H9 (cell line): Measurements from ENCODE around the gene FARS2. TPM values are rescaled to one million over a fixed set of nuclear protein-coding genes. Genes with fewer than 3 reads are reported as not detected.
A peak's percentile ranks its signal among the peaks of the same experiment; 100 is the strongest.

Experiments used
- DNase-seq: peaks from one replicate; pipeline ENCODE4 v3.0.0-alpha.2; 2017
- H2AFZ ChIP-seq: one replicate; pipeline ENCODE4 v1.6.1; 2013; ENCODE audit warnings: mild to moderate bottlenecking, low read length, control low read depth, moderate library complexity
- H2AK5ac ChIP-seq: 2 replicates; pipeline ENCODE4 v1.6.1; 2013; ENCODE audit warnings: low read length, control low read depth, mixed read lengths; ENCODE audit not compliant: insufficient read length
- H2BK120ac ChIP-seq: one replicate; pipeline ENCODE4 v1.6.1; 2013; ENCODE audit warnings: low read depth, mild to moderate bottlenecking, low read length, control low read depth, inconsistent platforms; ENCODE audit not compliant: poor library complexity, severe bottlenecking
- H2BK12ac ChIP-seq: 2 replicates; pipeline ENCODE4 v1.6.1; 2013; ENCODE audit warnings: low read length, control low read depth, mixed read lengths, low read depth; ENCODE audit not compliant: insufficient read length
- H2BK15ac ChIP-seq: 2 replicates; pipeline ENCODE4 v1.6.1; 2013; ENCODE audit warnings: low read depth, low read length, control low read depth
- H2BK20ac ChIP-seq: one replicate; pipeline ENCODE4 v1.6.1; 2013; ENCODE audit warnings: low read depth, mild to moderate bottlenecking, low read length, control low read depth, inconsistent platforms; ENCODE audit not compliant: poor library complexity, severe bottlenecking
- H2BK5ac ChIP-seq: 2 replicates; pipeline ENCODE4 v1.6.1; 2013; ENCODE audit warnings: low read length, control low read depth, mixed read lengths; ENCODE audit not compliant: insufficient read length
- H3K14ac ChIP-seq: 2 replicates; pipeline ENCODE4 v1.6.1; 2013; ENCODE audit warnings: low read length, control low read depth; ENCODE audit not compliant: insufficient read depth
- H3K18ac ChIP-seq: 2 replicates; pipeline ENCODE4 v1.6.1; 2013; ENCODE audit warnings: low read depth, mild to moderate bottlenecking, mixed read lengths, low read length, control low read depth; ENCODE audit not compliant: insufficient read length
- H3K23ac ChIP-seq: 2 replicates; pipeline ENCODE4 v1.6.1; 2013; ENCODE audit warnings: low read length, control low read depth, mixed read lengths, low read depth; ENCODE audit not compliant: insufficient read length
- H3K23me2 ChIP-seq: 2 replicates; pipeline ENCODE4 v1.6.1; 2013; ENCODE audit warnings: low read depth, mild to moderate bottlenecking, mixed read lengths, low read length, control low read depth; ENCODE audit not compliant: insufficient read length, poor library complexity, severe bottlenecking
- H3K27ac ChIP-seq: 2 replicates; pipeline ENCODE4 v1.5.1; 2013; ENCODE audit warnings: low read length, control low read depth, mixed read lengths, low read depth; ENCODE audit not compliant: insufficient read length
- H3K27me3 ChIP-seq: 2 replicates; pipeline ENCODE4 v1.6.1; 2013; ENCODE audit warnings: low read length, control low read depth, inconsistent platforms; ENCODE audit not compliant: insufficient read depth
- H3K4ac ChIP-seq: 2 replicates; pipeline ENCODE4 v1.6.1; 2013; ENCODE audit warnings: low read depth, mild to moderate bottlenecking, control low read depth, inconsistent platforms, low read length, moderate library complexity
- H3K4me1 ChIP-seq: 2 replicates; pipeline ENCODE4 v1.6.1; 2013; ENCODE audit warnings: low read length, control low read depth, inconsistent platforms; ENCODE audit not compliant: insufficient read depth
- H3K4me2 ChIP-seq: 2 replicates; pipeline ENCODE4 v1.6.1; 2013; ENCODE audit warnings: low read length, control low read depth, mixed read lengths; ENCODE audit not compliant: insufficient read length, insufficient read depth
- H3K56ac ChIP-seq: 2 replicates; pipeline ENCODE4 v1.6.1; 2013; ENCODE audit warnings: low read depth, mild to moderate bottlenecking, mixed read lengths, low read length, control low read depth; ENCODE audit not compliant: insufficient read length
- H3K79me1 ChIP-seq: 2 replicates; pipeline ENCODE4 v1.6.1; 2013; ENCODE audit warnings: low read depth, mild to moderate bottlenecking, moderate library complexity, low read length, control low read depth, inconsistent platforms; ENCODE audit not compliant: insufficient read depth, poor library complexity, severe bottlenecking
- H3K79me2 ChIP-seq: 2 replicates; pipeline ENCODE4 v1.6.1; 2013; ENCODE audit warnings: low read length, control low read depth, inconsistent platforms; ENCODE audit not compliant: insufficient read depth
- H3K9ac ChIP-seq: 2 replicates; pipeline ENCODE4 v1.6.1; 2013; ENCODE audit warnings: low read length, control low read depth, mixed read lengths; ENCODE audit not compliant: insufficient read length; ENCODE audit errors: extremely low read depth
- H3K9me3 ChIP-seq: one replicate; pipeline ENCODE4 v1.6.1; 2013; ENCODE audit warnings: low read depth, low read length, inconsistent platforms; ENCODE audit not compliant: control insufficient read depth
- H3T11ph ChIP-seq: one replicate; pipeline ENCODE4 v1.6.1; 2013; ENCODE audit warnings: mild to moderate bottlenecking, low read length, control low read depth, inconsistent platforms
- H4K20me1 ChIP-seq: one replicate; pipeline ENCODE4 v1.6.1; 2013; ENCODE audit not compliant: control insufficient read depth, insufficient read length, insufficient read depth
- H4K5ac ChIP-seq: 2 replicates; pipeline ENCODE4 v1.6.1; 2013; ENCODE audit warnings: low read depth, mild to moderate bottlenecking, mixed read lengths, low read length, control low read depth; ENCODE audit not compliant: insufficient read length
- H4K8ac ChIP-seq: replicated peaks from 2 replicates; pipeline ENCODE4 v1.6.1; 2013; ENCODE audit warnings: low read length, control low read depth, mixed read lengths, low read depth; ENCODE audit not compliant: insufficient read length
- H4K91ac ChIP-seq: 2 replicates; pipeline ENCODE4 v1.6.1; 2013; ENCODE audit warnings: low read depth, mild to moderate bottlenecking, moderate library complexity, mixed read lengths, low read length, control low read depth; ENCODE audit not compliant: insufficient read length
- H3K27ac Mint-ChIP-seq, 3 experiments: 2 replicates in 2 of 3; 3 replicates in 1 of 3; pipeline ENCODE4 v1.8.0; 2020 to 2021; ENCODE audit warnings: mixed read lengths in 3 of 3, mild to moderate bottlenecking in 1 of 3, moderate library complexity in 1 of 3
- H3K27me3 Mint-ChIP-seq: 2 replicates; pipeline ENCODE4 v1.8.0; 2021; ENCODE audit warnings: low read depth, mild to moderate bottlenecking, moderate library complexity, mixed read lengths
- H3K36me3 Mint-ChIP-seq, 3 experiments: 2 replicates in 2 of 3; 3 replicates in 1 of 3; pipeline ENCODE4 v1.8.0; 2020 to 2021; ENCODE audit warnings: low read depth in 3 of 3, mixed read lengths in 3 of 3; ENCODE audit not compliant: insufficient read depth in 1 of 3
- H3K4me1 Mint-ChIP-seq, 2 experiments: 2 replicates each; pipeline ENCODE4 v1.8.0; 2020; ENCODE audit warnings: mixed read lengths in 2 of 2
- H3K4me3 Mint-ChIP-seq, 2 experiments: 2 replicates in 1 of 2; 3 replicates in 1 of 2; pipeline ENCODE4 v1.8.0; 2020 to 2021; ENCODE audit warnings: mild to moderate bottlenecking in 2 of 2, mixed read lengths in 2 of 2, moderate library complexity in 1 of 2
- H3K9me3 Mint-ChIP-seq, 2 experiments: 2 replicates in 1 of 2; 3 replicates in 1 of 2; pipeline ENCODE4 v1.8.0; 2020; ENCODE audit warnings: mild to moderate bottlenecking in 2 of 2, mixed read lengths in 2 of 2, moderate library complexity in 1 of 2
- WGBS: extraction: QIAGEN DNeasy Blood & Tissue Kit; methylation state at CpG from one replicate; pipeline ENCODE4 v1.1.7; 2013; ENCODE audit warnings: missing lambda C conversion rate, low lambda C conversion rate, mixed read lengths; ENCODE audit not compliant: insufficient read length; ENCODE audit errors: extremely low coverage; 5-methylcytosine and 5-hydroxymethylcytosine counted together
- total RNA-seq: library from RNA; stranded (reverse); gene quantifications from 2 replicates; pipeline ENCODE4 v1.2.1, GENCODE V29; 2021
- TF ChIP-seq, protein P1 (sequence below): fragments of 200-600 bp; sonication (generic); conservative IDR thresholded peaks from 3 replicates; pipeline ENCODE4 v1.8.0; 2021; ENCODE audit warnings: antibody characterized with exemption, mild to moderate bottlenecking

Gene FARS2
- total RNA-seq, 1 experiment from 2014 or later = 8.5 TPM

DNA sequence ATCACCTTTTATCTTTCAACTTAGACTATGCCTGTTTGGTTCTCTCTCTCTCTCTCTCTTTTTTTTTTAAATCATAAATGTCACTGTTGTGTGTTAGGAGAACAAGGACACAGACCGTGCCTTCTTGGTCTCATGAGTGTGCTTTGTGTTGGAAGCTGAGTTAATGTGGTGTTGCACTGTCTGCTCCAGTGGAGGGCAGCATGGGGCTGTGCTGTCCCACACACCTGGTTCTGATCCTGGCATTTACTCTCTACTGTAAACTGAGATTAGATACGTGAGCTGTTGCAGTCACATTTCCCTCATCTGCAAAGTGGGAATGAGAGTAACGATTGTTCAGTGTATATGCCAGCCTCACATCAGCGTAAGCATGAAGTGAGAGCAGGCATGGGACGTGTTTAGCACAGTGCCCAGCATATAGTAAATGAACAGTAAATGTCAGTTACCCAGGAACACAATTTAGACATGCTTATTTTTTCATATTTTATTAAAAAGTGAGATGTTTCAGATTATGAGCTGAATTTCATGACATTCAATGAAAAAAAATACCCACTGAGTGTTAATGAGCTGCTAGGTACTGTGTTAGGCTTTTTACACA, 161.1 kb downstream of the FARS2 start:
- Histone ChIP-seq H3K79me1 (no peaks in the 10 kb centered on the region), H3K23me2 (no peaks in the 10 kb centered on the region), H3K23ac (no peak overlapping the region), H2BK12ac (no peak overlapping the region), H3K9me3 (no peaks in the 10 kb centered on the region), H3K27ac (no peak overlapping the region), H3K56ac (no peak overlapping the region), H2AK5ac (no peak overlapping the region), H3K18ac (no peak overlapping the region), H3T11ph (no peak overlapping the region), H3K79me2 (no peaks in the 10 kb centered on the region), H2BK20ac (no peak overlapping the region), H2AFZ (no peak overlapping the region), H4K20me1 (no peaks in the 10 kb centered on the region), H3K4me2 (no peak overlapping the region), H3K9ac (no peak overlapping the region), H3K14ac (no peak overlapping the region), H2BK5ac (no peak overlapping the region), H2BK120ac (no peak overlapping the region), H3K4ac (no peak overlapping the region), H4K91ac (no peak overlapping the region), H3K4me1 (no peaks in the 10 kb centered on the region), H2BK15ac (no peak overlapping the region), H4K5ac (no peak overlapping the region), H4K8ac (no peak overlapping the region), H3K27me3 (no peaks in the 10 kb centered on the region)
- WGBS = no CpG with 5 or more reads among the region's 5 CpGs
- Mint-ChIP-seq H3K4me1 (peaks cover 4 to 7% of the 10 kb centered on the region in 2 experiments; a peak in 2 of 4 replicates), H3K9me3 (peaks cover 5 to 9% of the 10 kb centered on the region in 2 experiments; a peak in 4 of 5 replicates), H3K27ac (no peak overlapping the region), H3K4me3 (no peak overlapping the region), H3K27me3 (no peaks in the 10 kb centered on the region; the same call in 1 of the 2 replicates), H3K36me3 (peaks cover 2 to 8% (median 6%) of the 10 kb centered on the region in 3 experiments; a peak in 6 of 7 replicates)
- DNase-seq = peak; percentile 71
- TF ChIP-seq, protein P1, sequence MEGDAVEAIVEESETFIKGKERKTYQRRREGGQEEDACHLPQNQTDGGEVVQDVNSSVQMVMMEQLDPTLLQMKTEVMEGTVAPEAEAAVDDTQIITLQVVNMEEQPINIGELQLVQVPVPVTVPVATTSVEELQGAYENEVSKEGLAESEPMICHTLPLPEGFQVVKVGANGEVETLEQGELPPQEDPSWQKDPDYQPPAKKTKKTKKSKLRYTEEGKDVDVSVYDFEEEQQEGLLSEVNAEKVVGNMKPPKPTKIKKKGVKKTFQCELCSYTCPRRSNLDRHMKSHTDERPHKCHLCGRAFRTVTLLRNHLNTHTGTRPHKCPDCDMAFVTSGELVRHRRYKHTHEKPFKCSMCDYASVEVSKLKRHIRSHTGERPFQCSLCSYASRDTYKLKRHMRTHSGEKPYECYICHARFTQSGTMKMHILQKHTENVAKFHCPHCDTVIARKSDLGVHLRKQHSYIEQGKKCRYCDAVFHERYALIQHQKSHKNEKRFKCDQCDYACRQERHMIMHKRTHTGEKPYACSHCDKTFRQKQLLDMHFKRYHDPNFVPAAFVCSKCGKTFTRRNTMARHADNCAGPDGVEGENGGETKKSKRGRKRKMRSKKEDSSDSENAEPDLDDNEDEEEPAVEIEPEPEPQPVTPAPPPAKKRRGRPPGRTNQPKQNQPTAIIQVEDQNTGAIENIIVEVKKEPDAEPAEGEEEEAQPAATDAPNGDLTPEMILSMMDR = peak; percentile 82
